GM12874 (cell line): Measurements from ENCODE around the gene VSIG4.

Source experiments
- TF ChIP-seq, protein P1 (sequence below): IDR thresholded peaks from 2 replicates; pipeline ENCODE4 v1.5.1; 2011; ENCODE audit warnings: low read depth, mild to moderate bottlenecking, control low read depth, low read length, moderate library complexity; ENCODE audit not compliant: insufficient read depth

Gene VSIG4

DNA sequence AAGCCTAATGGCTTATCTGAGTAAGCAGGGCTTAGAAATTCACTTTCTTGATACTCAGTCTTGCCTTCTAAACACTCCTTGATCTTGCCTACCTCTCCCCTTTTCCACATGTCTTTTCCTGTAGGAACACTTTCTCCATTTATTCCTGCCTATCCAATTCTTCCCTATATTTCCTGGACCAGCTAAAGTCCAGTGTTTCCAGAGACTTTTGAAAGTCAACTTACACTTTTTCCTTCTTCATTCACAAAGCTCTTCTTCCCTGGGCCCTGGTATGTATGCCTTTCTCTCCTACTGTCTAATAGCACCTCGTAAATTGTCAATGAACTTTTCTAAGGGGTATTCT, 20.6 kb downstream of the VSIG4 start:
- TF ChIP-seq, protein P1, sequence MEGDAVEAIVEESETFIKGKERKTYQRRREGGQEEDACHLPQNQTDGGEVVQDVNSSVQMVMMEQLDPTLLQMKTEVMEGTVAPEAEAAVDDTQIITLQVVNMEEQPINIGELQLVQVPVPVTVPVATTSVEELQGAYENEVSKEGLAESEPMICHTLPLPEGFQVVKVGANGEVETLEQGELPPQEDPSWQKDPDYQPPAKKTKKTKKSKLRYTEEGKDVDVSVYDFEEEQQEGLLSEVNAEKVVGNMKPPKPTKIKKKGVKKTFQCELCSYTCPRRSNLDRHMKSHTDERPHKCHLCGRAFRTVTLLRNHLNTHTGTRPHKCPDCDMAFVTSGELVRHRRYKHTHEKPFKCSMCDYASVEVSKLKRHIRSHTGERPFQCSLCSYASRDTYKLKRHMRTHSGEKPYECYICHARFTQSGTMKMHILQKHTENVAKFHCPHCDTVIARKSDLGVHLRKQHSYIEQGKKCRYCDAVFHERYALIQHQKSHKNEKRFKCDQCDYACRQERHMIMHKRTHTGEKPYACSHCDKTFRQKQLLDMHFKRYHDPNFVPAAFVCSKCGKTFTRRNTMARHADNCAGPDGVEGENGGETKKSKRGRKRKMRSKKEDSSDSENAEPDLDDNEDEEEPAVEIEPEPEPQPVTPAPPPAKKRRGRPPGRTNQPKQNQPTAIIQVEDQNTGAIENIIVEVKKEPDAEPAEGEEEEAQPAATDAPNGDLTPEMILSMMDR, result no peak

DNA sequence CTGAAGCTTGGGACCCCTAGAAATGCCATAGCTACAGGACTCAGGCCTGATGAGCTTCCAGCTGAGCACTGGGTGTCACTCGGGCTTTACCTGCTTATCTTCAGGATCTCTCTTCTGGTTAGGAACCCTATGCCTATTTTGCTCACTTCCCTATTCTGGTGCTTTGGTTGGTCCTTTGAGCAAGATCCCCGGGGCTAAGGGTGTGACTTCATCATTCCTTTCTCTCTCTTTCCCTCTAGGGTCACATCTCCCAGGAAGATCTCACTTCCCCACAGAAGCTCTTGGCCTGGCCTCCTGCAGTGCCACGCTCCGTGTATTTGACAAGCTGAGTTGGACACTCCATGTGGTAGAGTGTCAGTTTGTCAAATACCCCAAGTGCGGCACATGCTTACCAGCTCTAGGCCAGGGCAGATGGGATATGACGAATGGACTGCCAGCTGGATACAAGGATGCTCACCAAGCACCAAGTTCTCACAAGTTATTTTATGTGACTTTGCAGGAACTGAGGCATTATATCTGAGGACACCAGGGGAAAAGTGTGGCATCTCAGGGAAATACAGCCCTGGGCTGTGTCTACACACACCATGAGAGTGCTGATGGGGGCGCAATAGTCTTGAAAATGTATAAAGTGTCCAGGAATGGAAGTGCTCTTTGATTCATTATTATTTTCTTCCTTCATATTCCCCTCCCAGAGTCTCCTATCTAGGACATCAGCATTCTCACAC, 21.1 kb downstream of the VSIG4 start:
- TF ChIP-seq, protein P1, result no peak

DNA sequence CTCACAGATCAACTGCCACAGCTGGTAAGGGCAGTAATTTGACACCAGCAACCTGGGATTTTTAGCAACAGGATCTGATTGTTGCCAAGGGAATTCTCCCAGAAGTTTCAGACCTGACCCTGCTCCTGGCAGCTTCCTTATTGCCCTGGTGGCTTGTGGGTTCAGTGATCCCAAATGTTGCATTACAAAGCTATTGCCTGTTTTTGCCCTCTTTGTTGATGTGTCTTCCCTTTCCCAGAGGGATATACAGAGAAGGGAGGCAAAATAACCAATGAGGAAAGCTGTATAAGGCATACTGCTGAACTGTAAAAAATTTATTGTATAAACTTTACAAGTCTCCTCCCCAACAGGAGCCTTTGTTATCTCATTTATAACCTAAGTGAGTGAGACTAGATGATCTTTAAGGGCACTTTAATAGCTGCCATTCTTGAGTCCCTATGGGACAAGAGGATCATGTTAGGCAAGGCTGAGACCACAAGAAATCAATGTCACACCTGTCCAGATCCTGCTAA, 22.2 kb downstream of the VSIG4 start:
- TF ChIP-seq, protein P1, result no peak

DNA sequence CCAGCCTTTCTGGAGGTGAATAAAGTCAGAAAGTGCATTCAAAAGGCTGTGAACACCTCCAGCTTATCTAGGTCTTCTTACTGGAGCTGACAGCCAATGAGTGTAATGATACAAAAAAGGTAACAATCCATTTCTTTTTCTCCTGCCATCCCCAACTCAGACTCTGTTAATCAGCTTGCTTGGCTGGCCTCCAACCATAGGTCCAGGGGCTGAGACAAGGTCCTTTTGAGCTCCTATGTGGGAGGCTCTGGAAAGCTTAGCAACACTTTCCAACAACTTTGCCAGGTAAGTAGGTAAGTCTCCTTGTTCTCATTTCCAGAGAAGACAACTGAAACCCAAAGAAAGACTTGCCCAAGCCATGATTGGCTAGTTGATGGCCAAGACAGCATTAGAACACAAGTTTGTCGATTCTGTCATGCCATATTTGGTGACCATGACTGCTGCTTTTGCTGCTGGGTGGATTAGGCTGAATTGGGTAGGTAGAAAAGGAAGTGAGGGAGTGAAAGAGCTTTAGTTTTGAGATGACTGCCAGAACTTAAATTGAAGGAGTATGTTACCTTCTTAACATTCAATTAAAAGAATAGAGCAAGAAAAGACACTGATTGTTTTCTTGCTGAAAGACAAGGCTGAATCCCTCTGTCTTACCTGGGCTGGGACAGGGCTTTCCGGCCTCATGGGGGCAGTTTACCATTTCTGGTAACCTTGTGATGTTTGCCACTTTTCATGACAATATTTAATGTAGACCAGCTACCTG, 22.8 kb downstream of the VSIG4 start:
- TF ChIP-seq, protein P1, result no peak

DNA sequence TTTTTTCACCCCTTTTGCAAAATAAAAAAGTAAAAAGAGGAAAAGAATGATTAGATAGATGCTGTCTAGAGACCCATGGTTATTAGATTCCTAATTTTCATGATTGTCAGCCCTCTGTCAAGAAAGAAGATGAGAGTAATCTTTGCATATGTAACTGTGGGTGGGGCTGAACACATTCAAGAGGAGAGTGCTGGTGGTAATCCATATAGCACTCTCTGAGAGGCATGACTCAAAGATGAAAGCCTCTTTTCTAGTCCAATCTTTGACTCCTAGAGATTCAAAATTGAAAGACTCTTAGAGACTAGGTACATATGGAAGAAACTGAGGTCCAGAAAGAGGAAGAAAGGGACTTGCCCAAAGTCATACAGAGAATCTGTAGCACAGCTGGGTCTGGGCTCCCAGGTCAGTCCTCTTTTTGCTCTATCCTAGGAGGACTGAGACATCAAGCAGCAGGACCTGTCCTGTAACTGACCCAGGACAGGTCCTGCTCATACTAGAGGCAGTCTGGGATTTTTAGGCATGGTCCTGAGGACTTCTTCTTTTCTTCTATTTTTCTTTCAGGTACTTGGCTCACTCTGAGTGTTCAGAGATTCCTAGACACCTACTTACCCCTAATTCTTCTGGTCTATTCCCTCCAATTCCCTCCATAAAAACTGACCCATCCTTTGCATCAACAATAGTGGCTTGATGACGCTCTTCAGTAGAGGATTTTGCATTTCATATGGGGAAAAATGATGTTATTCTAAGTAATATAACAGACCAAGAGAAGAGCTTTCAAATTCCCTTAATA, 23.8 kb downstream of the VSIG4 start:
- TF ChIP-seq, protein P1, result no peak

DNA sequence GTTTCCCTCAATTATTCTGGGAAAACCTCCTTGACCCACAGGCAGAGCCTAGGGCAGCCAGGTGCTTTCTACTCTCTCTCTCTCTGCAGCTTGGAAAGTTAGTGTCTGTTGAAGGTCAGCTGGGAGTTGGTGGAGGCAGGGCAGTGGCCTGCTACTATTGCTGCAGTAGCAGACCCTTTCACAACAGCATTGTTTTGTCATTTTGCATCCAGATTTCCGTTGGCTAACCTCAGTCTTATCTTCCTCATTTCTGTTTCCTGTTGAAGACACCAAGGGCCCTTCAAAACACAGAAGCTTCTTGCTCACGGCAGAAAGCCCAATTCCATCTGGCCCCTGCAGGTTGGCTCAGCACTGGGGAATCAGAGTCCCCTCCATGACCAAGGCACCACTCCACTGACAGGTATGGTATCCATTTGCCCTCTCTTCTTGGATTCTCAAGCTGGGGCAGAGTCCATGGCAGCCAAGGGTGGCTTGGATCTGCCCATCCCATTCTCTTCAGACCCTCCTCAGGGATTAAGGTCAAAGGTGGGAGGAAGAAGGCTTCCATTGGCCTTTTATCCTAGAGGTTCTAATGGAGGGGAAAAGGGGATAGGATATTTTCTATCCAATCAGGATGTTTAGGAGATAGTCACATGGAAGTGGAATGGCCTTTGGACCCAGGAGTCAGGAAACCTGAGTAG, 24.6 kb downstream of the VSIG4 start:
- TF ChIP-seq, protein P1, result no peak
